Activated T-cell treated with anti-CD3 and anti-CD28 coated beads, Interleukin-2, amount 50 U/mL, for 24 hours (primary cell): ENCODE measurements around the gene RAC2.

ENCODE experiments used
- DNase-seq: peaks from one replicate; pipeline ENCODE4 v3.0.0-alpha.2; 2020
- H3K27ac Mint-ChIP-seq: 2 replicates; pipeline ENCODE4 v1.8.0; 2020; ENCODE audit warnings: mild to moderate bottlenecking, mixed read lengths
- H3K27me3 Mint-ChIP-seq: 2 replicates; pipeline ENCODE4 v1.8.0; 2020; ENCODE audit warnings: mixed read lengths
- H3K36me3 Mint-ChIP-seq: 2 replicates; pipeline ENCODE4 v1.8.0; 2020; ENCODE audit warnings: low read depth, mixed read lengths
- H3K4me1 Mint-ChIP-seq: 2 replicates; pipeline ENCODE4 v1.8.0; 2020; ENCODE audit warnings: low read depth, mixed read lengths
- H3K4me3 Mint-ChIP-seq: 2 replicates; pipeline ENCODE4 v1.8.0; 2020; ENCODE audit warnings: mild to moderate bottlenecking, moderate library complexity, mixed read lengths
- H3K9me3 Mint-ChIP-seq: 2 replicates; pipeline ENCODE4 v1.8.0; 2020; ENCODE audit warnings: mixed read lengths

Gene RAC2

DNA sequence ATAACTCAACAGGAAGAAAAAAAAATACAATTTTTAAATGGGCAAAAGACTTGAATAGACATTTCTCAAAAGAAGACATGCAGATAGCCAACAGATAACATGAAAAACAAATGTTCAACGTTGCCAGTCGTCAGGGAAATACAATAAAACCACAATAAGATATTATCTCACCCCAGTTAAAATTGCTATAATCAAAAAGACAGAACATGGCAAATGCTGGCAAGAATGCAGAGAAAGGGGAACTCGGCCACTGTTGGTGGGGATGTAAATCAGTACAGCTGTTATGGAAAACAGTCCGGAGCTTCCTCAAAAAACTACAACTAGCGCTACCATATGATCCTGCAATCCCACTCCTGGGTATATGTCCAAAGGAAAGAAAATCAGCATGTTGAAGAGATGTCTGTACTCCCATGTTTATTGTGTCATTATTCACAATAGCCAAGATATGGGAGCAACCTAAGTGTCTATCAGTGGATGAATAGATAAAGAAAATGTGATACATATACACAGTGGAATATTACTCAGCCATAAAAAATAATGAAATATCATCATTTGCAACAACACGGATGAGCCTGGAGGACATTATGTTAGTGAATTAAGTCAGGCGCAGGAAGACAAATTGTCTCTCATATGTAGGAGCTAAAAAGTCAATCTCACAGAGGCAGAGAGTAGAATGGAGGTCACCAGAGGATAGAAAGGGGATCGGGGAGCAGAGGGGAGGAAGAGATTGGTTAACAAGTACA is 26.0 kb upstream of the RAC2 start:
- no peak for DNase-seq
- no peak overlapping the region for H3K27ac Mint-ChIP-seq
- no peaks in the 10 kb centered on the region for H3K36me3 Mint-ChIP-seq
- peaks cover 47% of the 10 kb centered on the region for H3K4me1 Mint-ChIP-seq
- no peaks in the 10 kb centered on the region for H3K9me3 Mint-ChIP-seq
- H3K4me3 Mint-ChIP-seq = no peak overlapping the region
- no peaks in the 10 kb centered on the region for H3K27me3 Mint-ChIP-seq

DNA sequence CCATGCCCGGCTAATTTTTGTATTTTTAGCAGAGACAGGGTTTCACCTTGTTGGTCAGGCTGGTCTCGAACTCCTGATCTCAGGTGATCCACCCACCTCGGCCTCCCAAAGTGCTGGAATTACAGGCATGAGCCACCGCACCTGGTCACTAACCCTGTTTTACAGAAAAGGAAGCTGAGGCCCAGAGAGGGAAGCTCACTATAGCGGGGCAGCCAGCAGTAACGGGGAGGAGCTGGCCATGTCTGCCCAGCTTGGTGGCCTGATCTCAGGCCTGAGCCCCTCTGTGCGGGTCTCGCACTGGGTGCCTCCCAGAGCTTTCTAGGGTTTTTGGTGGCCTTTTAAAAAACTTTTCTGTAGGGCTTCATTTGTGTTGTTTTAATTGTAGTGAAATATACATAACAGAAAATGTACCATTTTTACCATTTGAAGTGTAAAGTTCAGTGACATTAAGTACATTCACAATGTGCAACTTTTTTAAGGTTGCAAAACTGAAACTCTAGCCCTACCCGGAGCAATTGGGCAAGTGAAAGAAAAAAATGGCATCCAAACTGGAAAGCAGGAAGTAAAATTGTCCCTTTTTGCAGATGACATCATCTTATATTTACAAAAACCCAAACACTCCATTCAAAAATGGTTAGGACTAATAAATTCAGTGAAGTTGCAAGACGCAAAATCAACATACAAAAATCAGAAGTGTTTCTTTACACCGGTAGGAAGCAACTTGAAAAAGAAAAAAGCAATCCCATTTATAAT is 23.8 kb upstream of the RAC2 start:
- Mint-ChIP-seq H3K9me3 (peaks cover 4% of the 10 kb centered on the region), H3K27me3 (no peaks in the 10 kb centered on the region), H3K36me3 (no peaks in the 10 kb centered on the region), H3K27ac (no peak overlapping the region), H3K4me3 (peak overlapping the region; percentile 82), H3K4me1 (peaks cover 29% of the 10 kb centered on the region)
- DNase-seq = no peak

DNA sequence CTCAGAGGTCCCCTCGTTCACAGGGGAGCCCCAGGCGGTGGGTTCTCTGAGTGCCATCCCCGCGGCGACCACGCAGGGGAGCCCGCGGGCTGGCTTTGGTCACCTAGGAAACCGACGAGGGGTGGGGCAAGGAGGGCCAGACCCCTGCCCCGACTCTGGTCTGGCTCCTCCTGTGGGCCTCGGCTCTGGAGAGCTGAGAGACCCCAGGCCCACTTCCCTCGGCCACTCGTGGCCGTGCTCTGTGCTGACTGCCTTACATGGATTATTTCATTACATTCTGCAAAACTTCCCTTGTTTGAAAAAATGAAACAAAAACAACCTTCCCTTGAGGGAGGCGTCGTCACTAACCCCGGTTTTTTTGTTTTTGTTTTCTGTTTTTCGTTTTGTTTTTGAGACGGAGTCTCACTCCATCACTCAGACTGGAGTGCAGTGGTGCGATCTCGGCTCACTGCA is 23.1 kb upstream of the RAC2 start:
- Mint-ChIP-seq H3K9me3 (peaks cover 4% of the 10 kb centered on the region), H3K4me3 (peak overlapping the region; percentile 82), H3K27ac (peak overlapping the region; percentile 89), H3K4me1 (peaks cover 29% of the 10 kb centered on the region), H3K27me3 (no peaks in the 10 kb centered on the region), H3K36me3 (no peaks in the 10 kb centered on the region)
- peak; percentile 86 for DNase-seq

DNA sequence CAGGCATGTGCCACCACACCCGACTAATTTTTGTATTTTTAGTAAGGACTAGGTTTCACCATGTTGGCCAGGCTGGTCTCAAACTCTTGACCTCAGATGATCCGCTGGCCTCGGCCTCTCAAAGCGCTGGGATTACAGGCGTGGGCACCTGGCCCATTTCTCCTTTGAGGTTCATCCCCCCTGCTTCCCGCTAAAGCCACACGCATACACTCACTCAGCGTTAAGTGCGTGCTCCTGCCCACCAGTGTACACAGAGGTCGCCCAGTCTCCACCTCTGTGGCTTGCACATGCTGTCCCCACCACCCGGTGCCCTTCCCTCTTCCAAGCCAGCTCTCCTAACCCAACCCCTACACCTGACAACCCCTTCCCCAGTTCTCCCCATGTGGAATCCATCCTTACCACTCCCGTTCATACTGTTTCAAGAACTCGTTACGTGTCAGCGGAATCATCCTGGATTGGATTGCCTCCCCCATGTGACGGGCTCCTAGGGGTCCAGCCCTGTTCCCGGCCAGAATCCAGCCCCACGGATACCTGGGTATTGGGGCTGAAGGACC is 22.6 kb upstream of the RAC2 start:
- DNase-seq = no peak
- peak overlapping the region; percentile 82 for H3K4me3 Mint-ChIP-seq
- no peaks in the 10 kb centered on the region for H3K36me3 Mint-ChIP-seq
- H3K27ac Mint-ChIP-seq = peak overlapping the region; percentile 89
- peaks cover 28% of the 10 kb centered on the region for H3K4me1 Mint-ChIP-seq
- H3K9me3 Mint-ChIP-seq = peaks cover 4% of the 10 kb centered on the region
- no peaks in the 10 kb centered on the region for H3K27me3 Mint-ChIP-seq

- no peak overlapping the region for H3K4me3 Mint-ChIP-seq
- DNase-seq = no peak
- no peak overlapping the region for H3K27ac Mint-ChIP-seq
- H3K27me3 Mint-ChIP-seq = no peaks in the 10 kb centered on the region
- peaks cover 32% of the 10 kb centered on the region for H3K4me1 Mint-ChIP-seq
- peaks cover 4% of the 10 kb centered on the region for H3K9me3 Mint-ChIP-seq
- no peaks in the 10 kb centered on the region for H3K36me3 Mint-ChIP-seq
These were observed 20.2 kb upstream of the RAC2 start for GRCh38 chr22:37263966-37264887.

GRCh38 chr22:37262346-37262745 is 18.3 kb upstream of the RAC2 start:
- no peak for DNase-seq
- Mint-ChIP-seq H3K4me1 (peaks cover 37% of the 10 kb centered on the region), H3K9me3 (peaks cover 4% of the 10 kb centered on the region), H3K27ac (peak overlapping the region; percentile 27), H3K4me3 (no peak overlapping the region), H3K36me3 (no peaks in the 10 kb centered on the region), H3K27me3 (no peaks in the 10 kb centered on the region)

GRCh38 chr22:37260901-37261336 is 16.9 kb upstream of the RAC2 start:
- peak; percentile 78 for DNase-seq
- Mint-ChIP-seq H3K9me3 (peaks cover 4% of the 10 kb centered on the region), H3K27me3 (no peaks in the 10 kb centered on the region), H3K4me3 (no peak overlapping the region), H3K27ac (peak overlapping the region; percentile 12), H3K4me1 (peaks cover 31% of the 10 kb centered on the region), H3K36me3 (no peaks in the 10 kb centered on the region)

DNA sequence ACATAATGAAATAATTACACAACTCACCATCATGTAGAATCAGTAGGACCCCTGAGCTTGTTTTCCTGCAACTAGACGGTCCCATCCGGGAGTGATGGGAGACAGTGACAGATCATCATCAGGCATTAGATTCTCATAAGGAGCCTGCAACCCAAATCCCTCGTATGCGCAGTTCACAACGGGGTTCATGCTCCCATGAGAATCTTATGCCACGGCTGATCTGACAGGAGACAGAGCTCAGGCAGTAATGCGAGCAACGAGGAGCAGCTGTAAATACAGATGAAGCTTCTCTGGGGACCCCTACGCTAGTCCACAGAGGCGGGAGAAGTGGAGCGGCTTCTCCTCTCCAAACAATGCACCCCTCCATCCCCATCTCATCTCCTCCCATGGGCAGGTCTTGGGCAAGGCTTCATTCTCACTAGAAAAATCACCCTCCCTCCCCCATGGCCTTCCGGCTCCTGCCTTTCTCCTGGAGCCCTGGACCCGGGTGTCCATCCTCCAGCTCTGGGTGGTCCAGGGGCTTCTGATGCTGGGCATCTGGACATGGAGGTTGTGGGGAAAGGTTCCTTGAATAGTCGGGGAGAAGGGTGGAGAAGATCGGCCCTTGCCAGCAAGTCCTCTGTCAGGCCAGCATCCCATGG is 16.2 kb upstream of the RAC2 start:
- H3K27me3 Mint-ChIP-seq = no peaks in the 10 kb centered on the region
- no peak overlapping the region for H3K4me3 Mint-ChIP-seq
- H3K27ac Mint-ChIP-seq = no peak overlapping the region
- H3K36me3 Mint-ChIP-seq = no peaks in the 10 kb centered on the region
- peaks cover 36% of the 10 kb centered on the region for H3K4me1 Mint-ChIP-seq
- no peak for DNase-seq
- H3K9me3 Mint-ChIP-seq = peaks cover 4% of the 10 kb centered on the region

DNA sequence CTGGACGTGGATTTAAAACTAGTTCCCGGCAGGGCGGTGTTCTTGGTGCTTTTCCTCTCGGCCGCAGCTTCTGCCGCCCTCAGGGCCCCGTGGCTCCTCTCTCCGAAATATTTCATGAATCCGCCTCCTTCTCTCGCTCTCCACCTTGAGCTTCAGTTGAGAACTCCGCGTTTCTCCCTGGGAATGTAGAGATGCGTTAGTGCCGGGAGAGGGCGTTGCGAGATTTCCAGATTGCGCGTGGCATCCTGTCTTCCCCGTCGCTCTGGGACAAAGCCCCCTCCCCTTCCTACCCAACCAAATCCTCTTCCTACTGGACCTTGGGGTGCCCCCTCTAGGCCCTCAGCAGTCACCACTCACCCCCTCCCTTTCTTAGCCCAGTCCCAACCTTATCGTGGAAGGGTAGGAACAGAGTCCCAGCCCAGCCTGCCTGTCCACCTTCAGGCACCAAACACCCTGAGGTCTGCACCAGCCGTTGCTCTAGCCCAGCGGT is 15.5 kb upstream of the RAC2 start:
- peak overlapping the region; percentile 41 for H3K27ac Mint-ChIP-seq
- H3K27me3 Mint-ChIP-seq = no peaks in the 10 kb centered on the region
- H3K36me3 Mint-ChIP-seq = no peaks in the 10 kb centered on the region
- H3K4me1 Mint-ChIP-seq = peaks cover 42% of the 10 kb centered on the region
- H3K9me3 Mint-ChIP-seq = peaks cover 2% of the 10 kb centered on the region
- peak overlapping the region; percentile 2 for H3K4me3 Mint-ChIP-seq
- DNase-seq = peak; percentile 54

DNA sequence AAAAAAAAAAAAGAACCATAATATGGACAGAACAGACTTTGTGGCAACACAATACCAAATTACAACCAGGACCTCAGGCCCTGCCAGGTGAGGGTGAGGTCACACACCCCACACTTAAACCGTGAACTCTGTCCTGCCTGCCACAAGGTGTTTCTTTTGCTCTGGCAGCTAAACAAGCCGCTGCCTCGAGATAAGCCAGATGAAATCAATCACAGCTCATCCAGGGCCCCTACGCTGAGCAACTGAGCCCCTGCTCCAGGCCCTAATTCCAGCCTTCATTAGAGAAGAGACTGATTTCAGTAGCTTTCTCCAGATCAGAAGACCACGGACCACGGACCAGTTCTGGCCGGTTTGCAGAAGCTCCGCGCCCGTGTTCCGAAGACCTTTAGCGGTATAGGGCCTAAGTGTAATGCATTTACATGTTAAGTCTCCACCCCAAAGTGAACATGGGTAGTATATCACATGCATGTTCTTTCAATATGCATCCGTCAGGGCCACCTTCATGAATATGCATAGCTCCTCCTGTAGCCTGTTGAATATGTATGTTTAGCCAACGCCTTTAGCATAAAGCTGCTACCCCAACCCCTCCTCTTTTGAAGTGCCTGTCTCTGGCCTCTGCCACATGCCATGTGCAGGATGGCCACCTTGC is 14.8 kb upstream of the RAC2 start:
- Mint-ChIP-seq H3K27ac (no peak overlapping the region), H3K27me3 (no peaks in the 10 kb centered on the region), H3K4me3 (no peak overlapping the region), H3K36me3 (no peaks in the 10 kb centered on the region), H3K9me3 (no peaks in the 10 kb centered on the region), H3K4me1 (peaks cover 45% of the 10 kb centered on the region)
- DNase-seq = no peak

DNA sequence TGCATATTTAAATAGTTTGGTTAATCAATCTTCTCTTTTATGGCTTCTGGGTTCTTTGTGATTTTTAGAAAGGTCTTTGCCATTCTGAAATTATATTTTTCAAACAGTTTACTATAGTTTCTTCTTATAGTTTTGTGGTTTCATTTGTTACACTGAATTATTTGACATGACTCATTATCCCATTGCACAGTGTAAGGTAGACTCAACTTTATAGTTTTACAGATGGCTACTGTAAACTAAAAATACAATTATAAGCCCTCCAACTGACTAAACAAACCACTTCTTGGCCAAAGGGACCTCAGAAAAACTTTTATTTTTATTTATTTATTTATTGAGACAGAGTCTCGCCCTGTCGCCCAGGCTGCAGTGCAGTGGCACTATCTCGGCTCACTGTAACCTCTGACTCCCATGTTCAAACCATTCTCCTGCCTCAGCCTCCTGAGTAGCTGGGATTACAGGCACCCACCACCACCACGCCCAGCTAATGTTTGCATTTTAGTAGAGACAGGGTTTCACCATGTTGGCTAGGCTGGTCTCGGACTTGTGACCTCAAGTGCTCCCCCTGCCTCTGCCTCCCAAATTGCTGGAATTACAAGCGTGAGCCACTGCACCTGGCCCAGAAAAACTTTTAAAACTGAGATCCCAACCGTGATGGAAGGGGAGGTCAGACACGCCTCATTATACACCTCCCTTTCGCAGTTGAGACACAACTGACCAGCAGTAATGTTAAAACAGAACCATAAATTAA is 14.1 kb upstream of the RAC2 start:
- Mint-ChIP-seq H3K36me3 (no peaks in the 10 kb centered on the region), H3K27me3 (no peaks in the 10 kb centered on the region), H3K9me3 (no peaks in the 10 kb centered on the region), H3K4me1 (peaks cover 47% of the 10 kb centered on the region), H3K27ac (no peak overlapping the region), H3K4me3 (no peak overlapping the region)
- no peak for DNase-seq

DNA sequence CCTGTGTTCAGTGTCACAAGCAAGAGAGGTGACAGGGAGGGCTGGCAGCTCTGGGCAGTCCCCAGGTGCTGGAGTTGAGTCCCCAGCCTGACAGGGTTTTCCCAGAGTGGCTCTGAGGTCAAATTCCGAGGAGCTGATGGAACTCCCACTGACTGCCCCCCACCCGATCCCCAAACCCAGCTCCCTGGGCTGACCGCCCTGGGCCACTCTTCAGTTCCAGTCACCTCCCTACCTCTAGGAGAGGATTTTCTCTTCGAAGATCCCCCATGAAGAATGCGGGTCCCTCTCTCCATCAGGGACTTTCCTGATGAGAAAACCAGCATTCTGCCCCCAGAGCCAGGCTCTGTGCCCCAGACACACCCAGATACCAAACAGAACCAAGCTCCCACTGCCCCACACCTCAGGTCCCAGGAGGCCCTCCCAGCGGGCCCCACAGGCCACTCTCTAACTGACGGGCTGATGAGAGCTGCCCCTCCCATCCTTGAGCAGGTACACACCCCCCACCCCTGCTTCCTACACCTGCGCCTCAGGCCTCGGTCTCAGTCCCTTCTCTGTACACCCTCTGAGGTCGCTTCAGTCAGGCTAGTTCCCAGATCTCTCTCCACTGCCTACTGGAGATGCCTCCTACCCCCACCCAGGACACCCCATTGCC is 12.1 kb upstream of the RAC2 start:
- no peak for DNase-seq
- Mint-ChIP-seq H3K4me3 (no peak overlapping the region), H3K36me3 (no peaks in the 10 kb centered on the region), H3K27ac (no peak overlapping the region), H3K9me3 (no peaks in the 10 kb centered on the region), H3K27me3 (no peaks in the 10 kb centered on the region), H3K4me1 (peaks cover 48% of the 10 kb centered on the region)
